CD4-positive, alpha-beta T cell treated with Interleukin-6 at 100 ng/mL for 8 hours (primary cell): ENCODE results near the gene SPNS3.

ENCODE experiments used
- DNase-seq: peaks from one replicate; pipeline ENCODE4 v3.0.0-alpha.2; 2020; ENCODE audit warnings: mixed read lengths, low spot score

The SPNS3 gene

DNA sequence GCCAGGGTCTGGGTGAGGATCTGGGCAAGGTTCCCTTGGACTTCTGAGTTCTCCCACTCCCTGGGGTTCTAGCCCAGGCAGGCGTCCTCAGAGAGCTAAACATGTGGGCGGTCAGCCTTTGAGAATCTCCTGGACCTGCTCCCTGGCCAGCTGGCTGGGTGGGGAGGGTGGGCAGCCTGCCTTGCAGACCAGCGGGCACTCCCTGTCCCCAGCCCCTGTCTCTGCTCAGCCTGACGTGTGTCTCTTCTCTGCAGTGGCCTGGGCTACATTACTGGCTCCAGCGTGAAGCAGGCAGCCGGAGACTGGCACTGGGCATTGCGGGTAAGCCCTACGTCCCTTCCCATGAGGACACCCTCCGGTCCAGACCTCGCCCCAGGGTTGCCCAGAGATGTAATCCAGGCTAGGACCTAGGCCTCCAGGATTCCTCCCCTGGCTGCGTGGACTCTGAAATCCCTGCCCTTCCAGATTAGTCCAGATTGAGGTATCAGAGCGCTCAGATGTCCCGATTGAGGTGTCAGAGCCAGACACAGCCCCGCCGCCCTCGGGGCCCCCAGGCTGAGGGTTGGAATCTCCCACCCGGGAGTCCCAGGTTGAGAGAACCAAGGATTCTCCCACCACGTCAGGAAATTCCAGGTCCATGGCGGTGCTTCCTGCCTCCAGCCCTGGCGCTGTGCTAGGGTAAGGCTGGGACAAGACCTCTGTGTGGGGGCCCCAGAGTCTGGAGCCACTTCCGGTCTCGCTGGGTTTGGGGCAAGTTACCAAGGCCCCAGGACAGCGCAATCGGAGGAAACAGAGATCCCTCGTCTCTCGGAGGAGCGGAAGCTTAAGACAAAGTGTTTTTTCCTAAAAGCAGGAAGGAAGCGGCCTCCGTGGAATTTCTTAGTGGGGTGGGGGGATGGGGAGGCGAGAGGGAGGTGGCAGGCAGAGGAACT lies 97.3 kb downstream of the SPNS3 start:
- DNase-seq, result no peak

DNA sequence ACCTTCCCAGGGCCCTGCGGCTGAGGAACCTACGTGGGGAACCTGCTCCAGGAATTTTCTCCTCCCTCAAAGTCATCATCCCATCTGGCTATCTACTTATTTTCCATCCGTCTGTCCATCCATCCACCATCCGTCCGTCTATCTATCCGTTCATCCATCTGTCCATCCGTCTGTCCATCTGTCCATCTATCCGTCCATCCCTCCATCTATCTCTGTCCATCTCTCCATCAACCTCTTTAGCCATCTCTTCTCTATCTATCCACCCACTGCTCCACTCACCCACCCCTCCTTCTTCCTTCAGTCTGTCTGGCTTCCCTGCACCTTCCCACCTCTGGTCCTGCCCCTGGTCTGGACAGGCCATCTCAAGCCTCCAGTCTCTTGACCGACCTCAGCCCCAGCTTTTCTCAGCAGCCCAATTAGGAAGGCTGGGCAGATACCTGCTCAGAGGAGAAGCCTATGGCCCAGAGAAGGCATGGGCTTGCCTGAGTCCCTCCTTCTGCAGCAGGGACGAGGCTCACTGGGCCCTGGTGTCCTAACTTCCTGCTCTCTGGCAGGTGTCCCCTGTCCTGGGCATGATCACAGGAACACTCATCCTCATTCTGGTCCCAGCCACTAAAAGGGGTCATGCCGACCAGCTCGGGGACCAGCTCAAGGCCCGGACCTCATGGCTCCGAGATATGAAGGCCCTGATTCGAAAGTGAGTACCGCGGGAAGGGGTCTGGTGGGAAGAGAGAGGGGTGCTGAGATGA lies 98.4 kb downstream of the SPNS3 start:
- DNase-seq, result no peak

DNA sequence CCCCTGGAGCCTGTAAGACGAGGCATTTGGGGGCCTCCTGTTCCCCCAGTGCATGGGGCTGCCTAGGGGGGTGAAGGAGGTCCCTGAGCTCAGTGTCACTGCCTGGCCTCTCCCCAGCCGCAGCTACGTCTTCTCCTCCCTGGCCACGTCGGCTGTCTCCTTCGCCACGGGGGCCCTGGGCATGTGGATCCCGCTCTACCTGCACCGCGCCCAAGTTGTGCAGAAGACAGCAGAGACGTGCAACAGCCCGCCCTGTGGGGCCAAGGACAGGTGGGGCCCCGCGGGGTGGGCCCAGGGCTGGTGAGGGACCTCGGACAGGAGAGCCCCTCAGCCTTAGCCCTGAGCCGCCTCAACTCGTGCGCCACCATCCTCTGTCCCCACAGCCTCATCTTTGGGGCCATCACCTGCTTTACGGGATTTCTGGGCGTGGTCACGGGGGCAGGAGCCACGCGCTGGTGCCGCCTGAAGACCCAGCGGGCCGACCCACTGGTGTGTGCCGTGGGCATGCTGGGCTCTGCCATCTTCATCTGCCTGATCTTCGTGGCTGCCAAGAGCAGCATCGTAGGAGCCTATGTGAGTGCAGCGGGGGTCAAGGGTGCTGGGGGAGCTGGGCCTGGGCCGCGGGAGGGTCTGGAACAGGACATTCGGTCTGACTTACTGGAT lies 99.3 kb downstream of the SPNS3 start:
- DNase-seq, result no peak

DNA sequence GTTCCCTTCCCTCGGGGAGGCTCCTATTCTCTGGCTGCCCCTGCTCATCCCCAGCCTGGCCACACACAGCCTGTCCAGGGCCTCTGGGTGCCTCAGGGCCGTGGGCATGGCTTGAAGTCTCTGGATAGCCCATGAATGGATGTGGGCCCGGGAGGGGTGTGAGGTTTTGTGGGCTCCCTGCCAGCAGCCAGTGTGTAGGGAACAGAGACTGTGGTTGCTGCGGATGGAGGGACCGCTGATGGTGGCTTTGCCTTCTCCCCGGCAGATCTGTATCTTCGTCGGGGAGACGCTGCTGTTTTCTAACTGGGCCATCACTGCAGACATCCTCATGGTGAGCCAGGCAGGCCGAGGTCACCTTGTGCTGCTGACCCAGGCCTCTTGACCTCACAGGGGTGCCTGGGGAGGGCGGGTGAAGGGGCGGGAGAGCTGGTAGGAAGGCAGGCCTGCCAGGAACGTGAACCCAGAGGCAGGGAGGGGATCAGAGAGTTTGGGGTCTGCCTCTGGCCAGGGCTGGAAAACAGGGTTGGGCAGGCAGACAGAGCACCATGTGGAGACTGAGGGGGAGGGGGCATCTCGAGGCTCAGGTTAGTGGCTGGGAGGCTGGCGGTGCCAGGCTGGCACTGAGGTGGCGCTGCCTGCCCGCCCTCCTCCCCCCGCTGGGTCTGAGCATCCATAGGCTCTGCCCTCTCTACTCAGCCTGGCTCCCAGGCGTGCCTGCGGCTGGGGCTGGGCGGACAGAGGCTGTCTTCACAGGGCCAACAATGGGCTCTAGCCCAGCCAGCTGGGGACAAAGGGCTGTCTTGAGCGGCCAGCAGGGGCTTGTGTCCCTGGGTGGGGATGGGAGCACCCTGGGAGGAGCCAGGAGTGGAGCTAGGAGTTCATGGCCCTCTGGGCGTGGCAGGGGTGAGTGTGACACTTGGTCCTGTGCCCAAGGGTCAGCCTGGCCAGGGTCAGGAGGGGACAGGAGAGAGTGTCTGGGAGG lies 100.1 kb downstream of the SPNS3 start:
- DNase-seq, result no peak

DNA sequence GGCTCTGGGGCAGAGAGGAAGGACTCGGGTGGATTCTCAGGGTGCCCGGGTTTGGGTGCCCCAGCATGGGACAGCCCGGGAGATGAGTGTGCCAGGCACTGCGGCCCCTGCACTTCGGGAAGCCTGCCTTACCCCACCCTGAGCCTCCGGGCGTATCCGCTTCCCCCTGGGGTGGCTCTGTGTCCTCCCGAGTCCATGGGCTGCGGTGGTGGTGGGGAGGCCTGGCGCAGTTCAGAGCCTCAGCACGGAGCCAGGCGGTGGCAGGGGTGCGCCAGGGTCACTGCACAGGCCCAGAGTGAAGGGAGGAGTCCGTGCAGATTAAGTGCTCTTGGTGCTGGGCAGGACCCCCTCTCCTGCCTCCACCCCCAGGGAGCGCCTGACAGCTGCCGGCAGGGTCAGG lies 100.8 kb downstream of the SPNS3 start:
- no peak for DNase-seq

DNA sequence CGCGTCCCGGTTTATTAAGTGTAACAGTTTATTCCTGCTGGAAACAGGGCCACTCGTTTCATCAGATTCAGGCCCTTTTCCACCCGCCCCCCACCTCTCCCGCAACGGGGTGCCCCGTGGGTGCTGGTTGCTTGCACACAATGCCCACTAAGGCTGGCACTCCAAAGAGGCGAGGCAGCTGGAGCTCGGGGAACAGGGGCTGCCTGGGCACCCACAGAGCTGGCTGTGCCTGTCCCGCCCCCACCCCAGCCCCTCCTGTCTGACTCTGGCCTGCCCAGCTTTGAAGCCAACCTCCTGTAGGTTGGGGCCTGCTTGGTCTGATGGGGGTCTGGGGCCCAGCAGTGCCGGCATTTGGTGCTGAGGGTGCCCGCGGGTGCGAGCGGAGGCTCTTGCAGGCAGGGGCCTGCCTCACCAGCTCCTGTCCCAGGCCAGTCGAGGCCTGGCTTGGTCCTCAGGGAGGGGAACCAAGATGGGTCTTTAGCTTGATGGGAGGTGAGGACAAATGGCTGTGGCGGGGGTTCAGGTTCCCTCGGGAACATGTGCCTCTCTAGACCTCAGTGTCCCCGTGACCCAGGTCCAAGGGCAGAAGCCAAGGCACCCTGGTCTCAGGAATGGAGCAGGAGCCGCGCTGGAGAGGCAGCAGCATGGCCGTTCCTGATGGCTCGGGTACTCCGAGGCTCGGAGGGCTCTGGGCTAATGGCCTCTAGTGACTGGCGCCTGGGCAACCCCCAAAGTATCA lies 101.4 kb downstream of the SPNS3 start:
- no peak for DNase-seq

DNA sequence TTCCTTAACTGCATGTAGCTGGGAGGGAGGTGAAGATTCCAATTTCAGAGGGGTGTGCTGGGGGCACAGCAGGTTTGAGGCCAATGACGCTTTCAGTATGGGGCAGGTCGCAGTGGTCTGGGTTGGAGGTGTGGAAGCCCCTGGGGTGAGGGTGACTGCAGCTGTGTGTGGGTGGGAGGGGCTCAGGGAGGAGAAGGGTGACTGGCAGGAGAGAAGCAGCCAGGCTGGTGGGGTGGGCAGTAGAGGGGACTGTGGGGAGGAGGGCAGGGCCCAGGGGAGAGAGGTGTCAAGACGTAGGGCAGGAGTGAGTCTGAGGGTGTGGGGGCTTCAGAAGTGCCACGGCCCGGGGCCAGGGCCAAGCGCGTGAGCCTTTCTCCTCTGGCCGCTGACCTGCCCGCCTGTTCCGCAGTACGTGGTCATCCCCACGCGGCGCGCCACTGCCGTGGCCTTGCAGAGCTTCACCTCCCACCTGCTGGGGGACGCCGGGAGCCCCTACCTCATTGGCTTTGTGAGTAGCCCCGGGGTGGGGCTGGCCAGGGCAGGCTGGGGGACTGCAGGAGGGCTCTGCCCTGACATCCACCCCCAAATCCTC lies 102.0 kb downstream of the SPNS3 start:
- no peak for DNase-seq

DNA sequence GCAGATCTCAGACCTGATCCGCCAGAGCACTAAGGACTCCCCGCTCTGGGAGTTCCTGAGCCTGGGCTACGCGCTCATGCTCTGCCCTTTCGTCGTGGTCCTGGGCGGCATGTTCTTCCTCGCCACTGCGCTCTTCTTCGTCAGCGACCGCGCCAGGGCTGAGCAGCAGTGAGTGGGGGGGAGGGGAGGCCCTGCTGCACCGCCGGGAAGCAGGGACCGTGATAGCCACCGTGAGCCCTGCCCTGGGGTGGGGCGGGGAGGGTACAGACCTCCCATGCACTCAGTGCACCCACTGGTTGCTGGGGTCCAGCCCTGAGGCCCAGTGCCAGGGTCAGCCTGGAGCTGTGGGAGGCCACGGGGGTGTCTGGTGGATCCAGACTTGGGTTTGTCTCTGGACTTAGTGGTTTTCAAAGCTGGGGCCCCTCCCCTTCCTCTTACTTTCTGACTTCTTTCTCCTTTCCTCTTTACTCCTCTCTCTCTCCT lies 102.6 kb downstream of the SPNS3 start:
- DNase-seq, result no peak

DNA sequence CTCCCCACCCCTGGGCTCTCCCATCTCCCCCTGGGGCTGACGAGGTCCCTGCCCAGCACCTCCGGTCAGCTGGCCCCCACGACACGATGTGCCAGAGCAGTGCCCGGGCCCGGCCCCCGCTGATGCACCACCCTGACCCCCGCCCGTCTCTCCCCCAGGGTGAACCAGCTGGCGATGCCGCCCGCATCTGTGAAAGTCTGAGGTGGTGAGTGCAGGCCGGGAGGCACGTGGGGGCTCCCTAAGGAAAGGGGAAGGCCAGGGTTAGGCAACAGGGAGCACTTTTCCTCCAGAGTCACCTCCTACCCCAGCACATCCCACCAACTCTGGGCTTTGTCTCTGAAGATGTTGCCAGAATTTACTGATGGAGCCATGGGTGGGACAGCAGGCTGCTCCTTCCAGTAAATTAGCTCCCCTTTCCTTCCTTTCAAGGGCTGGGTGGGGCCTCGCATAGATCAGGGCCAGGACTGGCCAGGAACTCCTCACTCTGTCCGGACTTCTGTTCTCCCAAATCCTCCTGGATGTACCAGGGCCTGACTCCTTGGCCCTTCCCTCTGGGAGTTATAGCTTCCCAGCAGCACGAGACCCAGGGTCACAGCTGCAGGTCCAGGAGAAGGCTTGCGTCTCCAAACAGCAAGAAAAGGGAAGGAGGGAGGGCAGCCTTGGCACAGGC lies 103.1 kb downstream of the SPNS3 start:
- DNase-seq, result no peak
